ENCODE data around the gene GPAT2.
"Not testable (repeated sequence)": the region's sequence is repeated elsewhere in the genome, so short reads cannot be mapped to it uniquely, and the experiment has no call there.

The GPAT2 gene

DNA sequence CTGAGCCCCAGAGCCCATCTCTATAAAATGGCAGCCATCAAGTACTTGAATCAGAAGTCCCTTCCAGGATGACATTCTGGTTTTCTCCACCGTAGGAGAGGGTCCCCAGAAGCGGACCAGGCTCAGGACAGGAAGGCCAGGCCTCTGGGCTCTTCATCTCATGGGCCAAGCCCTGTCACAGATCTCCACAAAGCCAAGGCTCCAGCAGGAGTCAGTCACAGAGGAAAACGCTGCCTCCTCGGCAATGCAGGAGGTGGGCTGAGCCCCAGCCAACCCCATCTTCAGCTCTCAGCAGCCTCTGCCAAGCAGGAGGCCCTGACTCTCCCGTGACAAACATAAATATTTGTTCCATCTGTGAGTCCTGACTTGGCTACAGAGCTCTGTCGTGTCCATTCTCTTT lies 39.4 kb upstream of the GPAT2 start:
- H3K4me3 ChIP-seq (ENCODE audit: low read depth, low read length), result no peak overlapping the region
- no peak for DNase-seq (ENCODE audit: low read depth)
- no peak for TF ChIP-seq MYC (IDR thresholded peaks at IDR 0.05; ENCODE audit: low read depth, low read length)
- TF ChIP-seq, protein P1, sequence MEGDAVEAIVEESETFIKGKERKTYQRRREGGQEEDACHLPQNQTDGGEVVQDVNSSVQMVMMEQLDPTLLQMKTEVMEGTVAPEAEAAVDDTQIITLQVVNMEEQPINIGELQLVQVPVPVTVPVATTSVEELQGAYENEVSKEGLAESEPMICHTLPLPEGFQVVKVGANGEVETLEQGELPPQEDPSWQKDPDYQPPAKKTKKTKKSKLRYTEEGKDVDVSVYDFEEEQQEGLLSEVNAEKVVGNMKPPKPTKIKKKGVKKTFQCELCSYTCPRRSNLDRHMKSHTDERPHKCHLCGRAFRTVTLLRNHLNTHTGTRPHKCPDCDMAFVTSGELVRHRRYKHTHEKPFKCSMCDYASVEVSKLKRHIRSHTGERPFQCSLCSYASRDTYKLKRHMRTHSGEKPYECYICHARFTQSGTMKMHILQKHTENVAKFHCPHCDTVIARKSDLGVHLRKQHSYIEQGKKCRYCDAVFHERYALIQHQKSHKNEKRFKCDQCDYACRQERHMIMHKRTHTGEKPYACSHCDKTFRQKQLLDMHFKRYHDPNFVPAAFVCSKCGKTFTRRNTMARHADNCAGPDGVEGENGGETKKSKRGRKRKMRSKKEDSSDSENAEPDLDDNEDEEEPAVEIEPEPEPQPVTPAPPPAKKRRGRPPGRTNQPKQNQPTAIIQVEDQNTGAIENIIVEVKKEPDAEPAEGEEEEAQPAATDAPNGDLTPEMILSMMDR (IDR thresholded peaks at IDR 0.05; ENCODE audit: low read depth, low read length), result no peak
- no peak for TF ChIP-seq POLR2A (IDR thresholded peaks at IDR 0.05; ENCODE audit: extremely low read depth, insufficient read length)
- TF ChIP-seq, protein P2, sequence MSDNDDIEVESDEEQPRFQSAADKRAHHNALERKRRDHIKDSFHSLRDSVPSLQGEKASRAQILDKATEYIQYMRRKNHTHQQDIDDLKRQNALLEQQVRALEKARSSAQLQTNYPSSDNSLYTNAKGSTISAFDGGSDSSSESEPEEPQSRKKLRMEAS (IDR thresholded peaks at IDR 0.05; ENCODE audit: low read depth, low read length), result no peak

DNA sequence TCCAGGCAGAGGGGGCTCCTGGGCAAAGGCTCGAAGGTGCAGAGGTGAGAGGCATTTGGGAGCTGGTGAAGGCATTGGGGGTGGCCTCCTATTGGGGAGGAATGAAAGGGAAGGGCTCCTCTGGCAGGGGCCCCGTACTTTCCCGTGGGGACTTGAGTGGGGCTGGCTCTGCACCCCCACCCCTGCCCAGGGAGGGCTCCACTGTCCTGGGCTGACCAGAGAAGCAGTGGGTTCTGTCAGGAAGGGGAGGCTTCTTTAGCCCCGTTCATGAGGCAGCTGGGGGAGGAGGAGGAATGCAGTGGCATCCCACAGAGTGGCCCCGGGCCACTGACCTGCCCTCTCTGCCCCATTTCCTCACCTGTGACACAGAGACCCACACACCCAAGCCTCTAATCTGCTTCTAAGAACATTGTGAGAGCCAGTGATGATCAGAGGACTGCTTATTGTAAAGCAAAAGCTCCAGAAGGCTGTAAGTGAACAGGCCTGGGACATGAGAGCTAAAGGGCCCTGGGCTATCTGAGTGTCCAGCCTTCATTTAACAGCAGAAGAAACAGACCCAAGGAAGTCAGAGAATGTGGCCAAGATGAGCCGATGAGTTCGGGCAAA lies 38.6 kb upstream of the GPAT2 start:
- H3K4me3 ChIP-seq (ENCODE audit: low read depth, low read length), result no peak overlapping the region
- no peak for DNase-seq (ENCODE audit: low read depth)
- TF ChIP-seq MYC (IDR thresholded peaks at IDR 0.05; ENCODE audit: low read depth, low read length) (no peak), POLR2A (IDR thresholded peaks at IDR 0.05; ENCODE audit: extremely low read depth, insufficient read length) (no peak)
- TF ChIP-seq, protein P1 (IDR thresholded peaks at IDR 0.05; ENCODE audit: low read depth, low read length), result no peak
- TF ChIP-seq, protein P2 (IDR thresholded peaks at IDR 0.05; ENCODE audit: low read depth, low read length), result no peak

DNA sequence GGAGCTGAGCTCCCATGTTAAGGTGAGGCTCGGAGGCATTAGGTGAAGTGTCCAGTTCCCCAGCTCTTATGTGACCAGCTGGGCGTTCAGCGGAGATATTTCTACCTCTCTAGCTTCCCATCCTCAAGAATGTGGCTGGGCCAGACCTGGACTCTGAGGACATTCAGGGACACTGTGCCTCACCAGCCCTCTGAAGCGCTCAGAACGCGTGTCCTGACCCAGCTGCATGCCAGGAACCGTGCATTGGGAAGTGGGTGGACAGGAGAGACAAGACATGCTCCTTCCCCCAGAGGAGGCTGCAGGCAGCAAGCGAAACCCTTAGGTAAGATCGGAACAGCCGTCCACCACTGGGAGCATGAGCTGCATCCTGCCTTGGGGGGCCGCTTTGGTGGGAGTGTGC lies 38.0 kb upstream of the GPAT2 start:
- DNase-seq (ENCODE audit: low read depth), result no peak
- H3K4me3 ChIP-seq (ENCODE audit: low read depth, low read length), result no peak overlapping the region
- no peak for TF ChIP-seq POLR2A (IDR thresholded peaks at IDR 0.05; ENCODE audit: extremely low read depth, insufficient read length)
- TF ChIP-seq, protein P2 (IDR thresholded peaks at IDR 0.05; ENCODE audit: low read depth, low read length), result no peak
- TF ChIP-seq MYC (IDR thresholded peaks at IDR 0.05; ENCODE audit: low read depth, low read length), result no peak
- TF ChIP-seq, protein P1 (IDR thresholded peaks at IDR 0.05; ENCODE audit: low read depth, low read length), result no peak

DNA sequence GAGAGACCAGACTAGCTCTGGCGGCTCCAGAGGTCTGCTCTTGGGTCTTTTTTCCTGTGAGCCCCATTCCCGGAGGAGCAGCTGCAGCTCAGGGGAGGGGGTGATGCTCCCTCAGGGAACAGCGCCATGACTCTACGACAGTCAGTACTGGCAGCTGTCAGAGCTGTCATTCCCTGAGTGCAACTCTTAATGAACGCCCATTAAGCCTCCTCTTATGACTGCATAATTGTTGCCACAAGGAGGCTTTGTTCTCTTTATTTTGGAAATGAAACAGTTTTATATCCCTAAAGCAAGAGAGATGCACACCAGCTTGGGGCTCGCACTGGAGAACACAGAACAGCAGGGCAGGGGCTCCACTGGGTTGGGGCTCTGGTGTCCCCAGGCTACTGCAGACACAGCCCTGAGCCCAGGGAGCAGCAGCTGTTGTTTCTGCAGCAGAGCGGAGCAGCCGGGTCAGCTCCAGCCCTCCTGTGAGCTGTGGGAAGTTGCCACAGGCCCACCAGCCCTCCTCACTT lies 37.3 kb upstream of the GPAT2 start:
- not testable (repeated sequence) for H3K4me3 ChIP-seq (ENCODE audit: low read depth, low read length); DNase-seq (ENCODE audit: low read depth)

DNA sequence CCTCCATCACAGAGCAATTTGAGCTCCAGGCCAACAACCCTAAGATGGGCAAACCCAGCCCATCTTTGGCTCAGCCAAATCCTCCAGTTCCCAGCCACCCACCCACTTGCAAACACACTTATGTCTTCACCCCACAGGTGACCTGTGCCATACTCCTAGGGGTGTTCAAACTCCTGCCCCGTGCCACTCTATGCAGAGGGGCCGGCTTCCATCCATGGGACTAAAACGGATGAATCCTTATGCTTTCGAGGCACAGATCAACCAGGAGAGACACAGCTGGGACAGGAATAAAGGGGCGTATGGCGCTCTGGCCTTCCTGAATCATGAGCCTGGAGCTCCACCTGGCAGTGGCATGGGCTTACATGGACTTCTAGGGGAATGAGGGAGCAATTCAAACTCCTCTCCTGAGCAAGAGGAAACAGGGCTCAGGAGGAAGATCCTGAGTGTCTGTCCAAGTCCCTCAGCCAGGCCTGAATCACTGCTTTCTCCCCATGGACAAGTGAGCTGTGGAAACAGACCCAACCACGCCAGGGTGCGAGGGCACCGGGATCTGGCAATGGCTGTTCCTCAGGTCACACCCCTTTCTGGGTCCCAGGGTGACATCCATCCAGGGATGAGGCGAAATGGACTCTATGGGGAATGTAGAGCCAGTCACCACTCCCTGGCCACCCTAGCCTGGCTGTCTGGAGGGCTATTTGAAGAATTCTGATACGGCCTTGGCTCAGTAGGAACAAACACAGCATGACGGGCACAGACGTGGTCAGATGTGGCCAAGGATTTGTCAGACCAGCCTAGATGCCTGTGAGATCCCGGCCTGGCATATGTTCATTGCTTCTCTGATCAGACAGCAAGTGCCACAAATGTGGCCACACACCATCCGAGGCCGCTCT lies 36.6 kb upstream of the GPAT2 start:
- not testable (repeated sequence) for DNase-seq (ENCODE audit: low read depth)

DNA sequence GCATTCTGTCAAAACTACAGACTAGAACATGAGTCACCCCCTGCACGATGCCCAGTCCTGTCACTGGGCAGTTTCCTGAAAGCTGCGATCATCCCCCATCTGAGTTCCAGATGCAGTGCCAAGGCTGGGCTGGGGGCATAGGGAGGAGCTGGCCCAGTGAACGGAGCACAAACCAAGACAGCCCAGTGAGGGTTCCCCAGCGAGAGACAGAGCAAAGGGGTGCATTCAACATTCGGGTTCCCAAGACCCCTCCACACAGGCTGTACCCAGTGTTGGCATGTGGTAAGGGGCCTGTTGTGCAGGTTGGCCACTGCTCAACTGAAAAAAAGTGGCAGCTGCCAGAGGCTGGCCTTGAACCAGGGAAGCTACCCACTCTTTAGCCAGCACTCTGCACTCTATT lies 35.6 kb upstream of the GPAT2 start:
- H3K4me3 ChIP-seq (ENCODE audit: low read depth, low read length); DNase-seq (ENCODE audit: low read depth): not testable (repeated sequence)

More for the DNA sequence above, 36.6 kb upstream of the GPAT2 start:
- not testable (repeated sequence) for H3K4me3 ChIP-seq (ENCODE audit: low read depth, low read length)

DNA sequence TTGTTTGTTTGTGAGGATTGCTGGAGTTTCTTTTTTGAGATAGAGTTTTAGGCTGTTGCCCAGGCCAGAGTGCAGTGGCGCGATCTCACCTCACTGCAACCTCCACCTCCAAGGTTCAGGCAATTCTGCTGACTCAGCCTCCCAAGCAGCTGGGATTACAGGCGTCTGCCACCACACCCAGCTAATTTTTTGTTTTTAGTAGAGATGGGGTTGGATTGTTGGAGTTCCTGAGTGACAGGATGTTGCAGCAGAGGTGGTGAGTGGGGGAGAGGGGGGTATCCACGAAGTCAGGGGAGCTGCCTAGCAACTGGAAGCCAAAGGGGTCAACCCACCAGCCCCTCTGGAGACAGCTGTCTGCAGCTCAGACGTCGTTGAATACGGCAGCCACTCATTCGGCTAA lies 35.2 kb upstream of the GPAT2 start:
- not testable (repeated sequence) for DNase-seq (ENCODE audit: low read depth)

DNA sequence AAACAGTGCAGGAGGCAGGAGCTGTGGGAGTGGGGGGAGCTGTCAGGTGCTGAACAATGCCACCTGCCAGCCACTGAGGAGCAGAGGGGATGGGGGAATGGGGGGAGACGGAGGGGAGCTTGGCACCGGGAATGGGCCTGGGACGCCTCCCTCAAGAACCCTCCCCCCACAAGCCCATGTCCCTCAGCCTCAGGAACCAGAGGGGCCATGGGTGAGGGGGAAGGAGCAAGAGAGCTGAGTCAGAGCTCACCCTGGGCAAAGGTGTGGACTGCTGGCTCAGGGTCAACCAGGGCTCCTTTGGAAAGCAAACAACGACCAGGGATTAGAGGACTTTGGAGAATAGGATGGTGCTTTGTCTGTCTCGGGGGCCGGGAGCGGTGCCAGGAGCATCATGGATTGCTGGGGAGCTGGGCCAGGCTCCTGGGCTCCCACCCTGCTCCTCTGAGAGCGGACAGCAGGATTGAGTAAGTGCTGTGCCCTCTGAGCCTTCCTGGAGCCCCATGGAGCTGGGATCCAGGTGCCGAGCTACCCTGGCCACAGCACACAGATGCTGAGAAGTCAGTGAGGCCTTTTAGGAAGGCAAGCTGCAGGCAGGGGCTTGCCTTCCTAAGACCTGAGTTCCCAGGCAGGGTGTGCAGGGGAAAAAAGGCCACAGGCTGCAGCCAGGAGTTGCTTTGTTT lies 33.3 kb upstream of the GPAT2 start:
- not testable (repeated sequence) for DNase-seq (ENCODE audit: low read depth)

More for the DNA sequence above, 35.2 kb upstream of the GPAT2 start:
- not testable (repeated sequence) for H3K4me3 ChIP-seq (ENCODE audit: low read depth, low read length)

DNA sequence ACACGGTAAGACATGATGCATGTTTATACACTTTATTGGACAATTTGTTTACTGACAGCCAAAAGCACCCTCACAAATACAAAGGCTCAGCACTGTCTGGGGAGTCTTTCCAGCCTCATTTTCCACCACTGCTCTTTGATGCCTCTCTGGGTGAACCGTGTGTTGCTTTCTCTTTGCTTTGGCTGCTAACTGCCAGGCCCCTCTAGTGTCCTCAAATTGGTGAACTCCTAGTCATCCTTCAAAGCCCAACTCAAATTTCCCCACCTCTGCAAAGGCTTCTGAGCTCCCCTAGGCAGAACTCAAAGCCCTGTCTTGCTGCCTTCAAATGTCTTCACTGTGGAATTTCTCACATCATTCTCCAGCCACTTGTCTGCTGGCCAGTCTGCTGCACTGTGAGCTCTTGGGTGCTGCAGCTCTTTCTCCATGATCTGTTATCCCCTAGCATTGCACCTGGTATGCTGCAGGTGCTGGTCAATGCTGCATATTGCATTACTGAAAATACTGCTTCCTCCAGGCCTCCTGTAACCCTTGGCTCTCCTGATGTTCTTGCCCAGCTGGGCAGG lies 32.5 kb upstream of the GPAT2 start:
- not testable (repeated sequence) for DNase-seq (ENCODE audit: low read depth); H3K4me3 ChIP-seq (ENCODE audit: low read depth, low read length)

More for the DNA sequence above, 33.3 kb upstream of the GPAT2 start:
- not testable (repeated sequence) for H3K4me3 ChIP-seq (ENCODE audit: low read depth, low read length)

DNA sequence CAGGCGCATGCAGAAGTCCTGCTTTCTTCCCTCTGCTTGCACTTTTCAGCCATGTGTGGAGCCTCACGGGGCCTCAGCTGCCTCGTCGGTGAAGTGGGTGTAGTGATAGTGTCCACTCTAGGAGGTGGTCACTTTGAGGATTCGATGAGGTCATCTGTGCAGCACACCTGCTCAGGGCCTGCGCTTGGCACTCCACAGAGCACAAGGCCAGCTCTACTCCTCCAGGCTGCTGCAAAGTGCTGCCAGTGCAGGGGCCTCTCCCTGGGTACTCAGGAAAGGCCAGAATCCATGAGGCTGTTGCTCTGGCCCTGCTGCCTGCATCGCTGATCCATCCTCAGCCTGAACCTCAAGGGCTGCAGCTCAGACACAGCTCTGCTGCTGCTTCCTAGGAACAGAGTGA lies 31.8 kb upstream of the GPAT2 start:
- not testable (repeated sequence) for H3K4me3 ChIP-seq (ENCODE audit: low read depth, low read length); DNase-seq (ENCODE audit: low read depth)

DNA sequence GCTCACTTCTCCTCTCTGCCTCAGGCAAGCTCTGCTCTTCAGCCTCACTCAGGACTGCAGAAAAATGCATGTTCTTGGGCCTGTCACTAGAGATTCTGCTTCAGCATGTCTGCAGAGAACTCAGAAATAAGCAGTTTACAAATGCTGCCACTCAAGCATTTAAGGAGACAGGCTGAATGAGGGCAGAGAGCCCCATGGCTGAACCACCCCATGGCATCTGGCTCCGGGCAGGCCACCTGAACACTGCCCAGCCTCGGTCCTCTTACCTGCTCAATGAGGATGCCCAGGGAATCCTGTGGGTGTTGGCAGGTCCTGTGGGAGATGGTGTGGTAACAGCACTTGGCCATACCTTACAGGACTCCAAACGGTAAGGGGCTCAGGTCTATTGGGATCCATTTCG lies 31.2 kb upstream of the GPAT2 start:
- not testable (repeated sequence) for DNase-seq (ENCODE audit: low read depth); H3K4me3 ChIP-seq (ENCODE audit: low read depth, low read length)

Measured in NB4 (cell line).